WI38 (cell line): ENCODE measurements around the gene DAO.

Source experiments
- H3K4me3 ChIP-seq: 2 replicates; pipeline ENCODE4 v1.5.1; 2011; ENCODE audit warnings: low read depth, mild to moderate bottlenecking, control low read depth, low read length
- TF ChIP-seq, protein P1 (sequence below): IDR thresholded peaks from 2 replicates; pipeline ENCODE4 v1.5.1; 2012; ENCODE audit warnings: low read depth, mild to moderate bottlenecking, control low read depth, low read length

DAO gene

DNA sequence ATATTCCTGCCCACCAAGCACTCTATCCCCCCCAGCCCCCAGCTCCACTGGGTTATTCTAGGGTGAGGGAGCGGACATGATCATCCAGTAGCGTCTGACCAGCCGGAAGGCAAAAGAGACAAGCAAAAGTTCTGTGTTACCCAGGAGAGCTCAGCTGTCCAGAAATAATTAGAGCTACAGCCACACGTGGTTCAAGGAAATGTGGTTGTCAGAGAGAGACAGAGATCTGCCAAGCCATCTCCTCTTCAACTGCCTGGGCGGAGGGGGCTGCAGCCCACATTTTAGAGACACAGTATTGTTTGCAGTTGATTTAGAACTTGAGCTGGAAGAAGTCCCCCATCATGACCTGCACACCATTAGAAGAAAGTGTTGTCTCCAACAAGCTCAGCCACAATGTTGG, 30.4 kb downstream of the DAO start:
- no peak overlapping the region for H3K4me3 ChIP-seq
- TF ChIP-seq, protein P1, sequence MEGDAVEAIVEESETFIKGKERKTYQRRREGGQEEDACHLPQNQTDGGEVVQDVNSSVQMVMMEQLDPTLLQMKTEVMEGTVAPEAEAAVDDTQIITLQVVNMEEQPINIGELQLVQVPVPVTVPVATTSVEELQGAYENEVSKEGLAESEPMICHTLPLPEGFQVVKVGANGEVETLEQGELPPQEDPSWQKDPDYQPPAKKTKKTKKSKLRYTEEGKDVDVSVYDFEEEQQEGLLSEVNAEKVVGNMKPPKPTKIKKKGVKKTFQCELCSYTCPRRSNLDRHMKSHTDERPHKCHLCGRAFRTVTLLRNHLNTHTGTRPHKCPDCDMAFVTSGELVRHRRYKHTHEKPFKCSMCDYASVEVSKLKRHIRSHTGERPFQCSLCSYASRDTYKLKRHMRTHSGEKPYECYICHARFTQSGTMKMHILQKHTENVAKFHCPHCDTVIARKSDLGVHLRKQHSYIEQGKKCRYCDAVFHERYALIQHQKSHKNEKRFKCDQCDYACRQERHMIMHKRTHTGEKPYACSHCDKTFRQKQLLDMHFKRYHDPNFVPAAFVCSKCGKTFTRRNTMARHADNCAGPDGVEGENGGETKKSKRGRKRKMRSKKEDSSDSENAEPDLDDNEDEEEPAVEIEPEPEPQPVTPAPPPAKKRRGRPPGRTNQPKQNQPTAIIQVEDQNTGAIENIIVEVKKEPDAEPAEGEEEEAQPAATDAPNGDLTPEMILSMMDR, result no peak

DNA sequence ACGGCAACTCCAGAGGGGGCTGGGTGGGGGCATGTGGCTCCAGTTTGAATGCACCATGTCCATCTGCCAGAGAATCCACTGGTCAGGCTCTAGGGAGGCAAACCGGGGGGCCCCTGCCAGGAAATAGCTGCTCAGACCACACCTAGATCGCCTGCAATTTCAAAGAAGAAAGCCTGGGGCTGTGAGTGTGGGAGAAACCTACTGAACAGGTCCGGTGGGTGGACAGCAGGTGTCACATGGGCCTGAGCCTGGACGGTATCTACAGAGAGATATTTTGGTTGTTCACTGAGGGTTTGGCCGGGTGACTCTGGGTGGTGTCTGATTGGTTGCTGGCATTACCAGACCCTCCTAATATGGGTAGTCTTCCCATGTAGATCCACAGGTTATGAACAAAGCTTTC, 32.0 kb downstream of the DAO start:
- H3K4me3 ChIP-seq, result no peak overlapping the region

DNA sequence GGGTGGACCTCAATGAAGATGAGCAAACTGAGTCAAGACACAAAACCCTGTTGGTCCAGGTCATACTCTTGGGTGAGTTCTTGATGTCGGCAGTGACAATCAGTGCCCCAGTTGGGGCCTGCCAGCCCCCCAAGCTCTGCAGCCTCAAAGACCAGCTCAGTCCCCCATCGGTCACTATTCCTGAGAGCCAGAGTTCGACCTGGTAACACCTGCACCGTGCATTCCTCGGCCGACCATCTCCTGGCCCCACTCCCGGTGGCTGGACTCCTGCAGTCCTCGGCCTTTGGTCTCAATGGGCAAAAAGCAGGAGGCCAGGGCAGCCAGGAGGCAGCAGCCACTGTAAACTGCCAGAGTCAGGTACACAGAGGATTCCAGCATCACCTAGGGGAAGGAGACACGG, 32.5 kb downstream of the DAO start:
- TF ChIP-seq, protein P1, result no peak
- no peak overlapping the region for H3K4me3 ChIP-seq

More for the DNA sequence above, 32.0 kb downstream of the DAO start:
- TF ChIP-seq, protein P1, result no peak

DNA sequence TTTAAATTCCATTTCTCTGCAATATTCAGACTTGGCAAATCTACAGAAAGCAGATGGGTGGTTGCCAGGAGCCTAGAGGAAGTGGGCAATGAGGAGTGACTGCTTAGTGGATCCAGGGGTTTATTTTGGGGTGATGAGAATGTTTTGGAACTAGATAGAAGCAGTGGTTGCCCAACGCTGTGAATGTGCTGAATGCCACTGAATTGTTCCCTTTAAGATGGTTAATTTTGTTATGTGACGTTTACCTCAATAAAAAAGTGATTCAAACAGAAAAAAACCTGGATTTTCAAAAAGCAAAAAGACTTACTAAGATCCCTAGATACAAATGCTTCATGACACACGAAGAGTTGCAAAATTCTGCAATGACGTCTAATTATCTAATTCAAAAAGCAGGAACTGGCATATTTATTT, 34.2 kb downstream of the DAO start:
- no peak overlapping the region for H3K4me3 ChIP-seq
- TF ChIP-seq, protein P1, result no peak

DNA sequence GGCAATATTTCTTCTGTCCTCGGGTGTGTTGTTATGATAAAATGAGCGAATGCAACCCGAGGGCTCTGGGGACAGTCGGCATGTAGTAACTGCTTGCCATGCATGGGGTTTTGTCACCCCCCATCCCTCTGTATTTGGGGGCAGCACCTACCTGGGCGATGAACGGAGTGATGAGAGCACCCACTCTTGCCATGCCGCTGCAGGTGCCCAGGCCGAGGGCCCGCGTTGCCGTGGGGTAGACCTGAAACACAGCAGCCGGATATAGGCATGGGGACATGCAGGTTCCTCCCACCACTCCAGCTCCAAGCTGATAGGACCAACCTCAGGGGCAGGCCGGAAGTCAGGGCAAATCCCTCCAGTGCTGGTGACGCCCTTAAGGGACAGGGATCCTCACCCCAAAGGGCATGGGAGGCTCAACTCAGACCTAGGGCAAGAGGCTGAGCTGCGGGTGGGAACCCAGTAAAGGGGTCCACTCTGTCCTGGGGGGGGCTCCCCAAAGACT, 35.8 kb downstream of the DAO start:
- TF ChIP-seq, protein P1, result no peak
- H3K4me3 ChIP-seq, result no peak overlapping the region

DNA sequence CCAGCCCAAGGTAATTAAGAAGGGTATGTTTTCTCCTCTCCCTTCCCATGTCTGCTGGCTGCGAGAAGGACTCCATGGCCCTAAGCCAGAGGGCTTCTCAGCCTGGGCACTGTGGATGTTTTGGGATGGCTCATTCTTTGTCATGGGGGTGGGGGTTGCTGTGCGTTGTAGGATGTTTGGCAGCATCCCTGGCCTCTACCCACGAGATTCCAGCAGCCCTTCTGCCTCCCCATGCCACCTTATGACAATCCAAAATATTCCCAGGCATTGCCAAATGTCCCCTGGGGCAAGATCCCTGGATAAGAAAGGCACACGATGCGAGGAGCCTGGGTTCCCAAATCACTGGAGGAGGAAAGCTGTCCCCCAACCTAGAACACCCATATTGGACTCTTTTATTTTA, 36.4 kb downstream of the DAO start:
- no peak overlapping the region for H3K4me3 ChIP-seq
- TF ChIP-seq, protein P1, result no peak

DNA sequence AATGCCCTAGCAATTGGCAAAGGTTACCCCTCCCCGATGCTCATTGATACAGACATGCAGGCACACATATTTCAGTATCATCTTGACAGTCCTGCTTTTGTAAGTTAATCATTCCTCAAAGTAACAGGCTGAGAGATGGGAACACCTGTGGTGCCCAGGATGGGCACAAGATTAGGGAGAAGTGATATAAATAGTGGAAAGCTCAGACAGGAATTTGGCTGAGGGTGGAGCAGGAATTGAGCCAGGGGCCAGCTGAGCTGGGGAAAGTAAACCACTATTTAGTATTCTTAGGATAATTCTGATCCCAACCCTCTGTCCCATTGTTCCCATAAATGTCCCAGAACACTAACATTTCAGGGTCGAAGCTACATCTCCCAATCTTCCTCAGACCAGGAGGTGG, 38.3 kb downstream of the DAO start:
- TF ChIP-seq, protein P1, result no peak
- H3K4me3 ChIP-seq, result no peak overlapping the region
